Gastrocnemius medialis (tissue), 4 donors: ENCODE data around the gene SLC10A2.

Source experiments
- POLR2A ChIP-seq, 2 donors: fragments of 450-650 bp; IDR thresholded peaks; one replicate each; pipeline ENCODE4 v1.6.1; 2017; ENCODE audit warnings: antibody characterized with exemption in 2 of 2, mild to moderate bottlenecking in 2 of 2, moderate library complexity in 2 of 2
- TF ChIP-seq, protein P1 (sequence below), 5 experiments: fragments of 450-650 bp in 3 of 5; fragments of 200-600 bp in 2 of 5; sonication (generic) in 2 of 5; IDR thresholded peaks in 4 of 5; conservative IDR thresholded peaks in 1 of 5; 1 replicate in 4 of 5; 2 replicates in 1 of 5; pipeline ENCODE4 v1.5.1; 2016 to 2019; ENCODE audit warnings: antibody characterized with exemption in 5 of 5, mild to moderate bottlenecking in 3 of 5, moderate library complexity in 3 of 5

DNA sequence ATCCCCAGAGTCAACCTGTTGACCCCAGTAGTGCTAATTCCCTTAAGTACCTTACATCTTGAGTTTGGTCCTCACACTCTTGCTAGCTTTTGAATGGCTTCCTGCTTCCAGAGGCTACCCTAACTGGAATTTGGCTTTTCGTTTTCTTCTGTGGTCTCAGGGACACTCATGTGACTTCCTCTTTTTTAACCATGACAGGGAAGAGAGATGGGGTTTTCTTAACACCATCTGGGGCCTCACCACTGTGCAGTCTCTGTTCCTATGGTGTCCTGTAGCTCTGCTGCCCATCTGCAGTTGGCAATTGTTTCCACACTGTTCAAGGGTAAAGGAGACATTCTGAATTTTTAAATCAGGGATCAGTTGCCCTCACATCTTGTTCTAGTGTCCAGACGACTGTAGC, 66.7 kb downstream of the SLC10A2 start:
- TF ChIP-seq POLR2A (IDR thresholded peaks at IDR 0.05) = no peak
- TF ChIP-seq, protein P1, sequence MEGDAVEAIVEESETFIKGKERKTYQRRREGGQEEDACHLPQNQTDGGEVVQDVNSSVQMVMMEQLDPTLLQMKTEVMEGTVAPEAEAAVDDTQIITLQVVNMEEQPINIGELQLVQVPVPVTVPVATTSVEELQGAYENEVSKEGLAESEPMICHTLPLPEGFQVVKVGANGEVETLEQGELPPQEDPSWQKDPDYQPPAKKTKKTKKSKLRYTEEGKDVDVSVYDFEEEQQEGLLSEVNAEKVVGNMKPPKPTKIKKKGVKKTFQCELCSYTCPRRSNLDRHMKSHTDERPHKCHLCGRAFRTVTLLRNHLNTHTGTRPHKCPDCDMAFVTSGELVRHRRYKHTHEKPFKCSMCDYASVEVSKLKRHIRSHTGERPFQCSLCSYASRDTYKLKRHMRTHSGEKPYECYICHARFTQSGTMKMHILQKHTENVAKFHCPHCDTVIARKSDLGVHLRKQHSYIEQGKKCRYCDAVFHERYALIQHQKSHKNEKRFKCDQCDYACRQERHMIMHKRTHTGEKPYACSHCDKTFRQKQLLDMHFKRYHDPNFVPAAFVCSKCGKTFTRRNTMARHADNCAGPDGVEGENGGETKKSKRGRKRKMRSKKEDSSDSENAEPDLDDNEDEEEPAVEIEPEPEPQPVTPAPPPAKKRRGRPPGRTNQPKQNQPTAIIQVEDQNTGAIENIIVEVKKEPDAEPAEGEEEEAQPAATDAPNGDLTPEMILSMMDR (IDR thresholded peaks at IDR 0.05 in 4 of 5, conservative IDR thresholded peaks at IDR 0.05 in 1 of 5) = no peak
